Keratinocyte (primary cell): ENCODE data around the gene KCNH8. TPM values are rescaled to one million over a fixed set of nuclear protein-coding genes. Genes with fewer than 3 reads are reported as not detected.

ENCODE experiments used
- DNase-seq: peaks from one replicate; pipeline ENCODE4 v3.0.0-alpha.2; 2011; ENCODE audit warnings: low read depth, missing footprints, low spot score
- FAIRE-seq: peaks from 2 replicates; lab custom pipeline; 2011; peaks lifted over from hg19 to GRCh38; lab: Jason Lieb, UNC
- H2AFZ ChIP-seq: 2 replicates; pipeline ENCODE4 v1.6.0; 2012; ENCODE audit warnings: low read length, control low read depth, inconsistent platforms; ENCODE audit not compliant: control insufficient read depth
- H3K27ac ChIP-seq: 2 replicates; pipeline ENCODE4 v1.5.1; 2011; ENCODE audit warnings: low read length; ENCODE audit not compliant: control insufficient read depth, insufficient read depth
- H3K27me3 ChIP-seq: 3 replicates; pipeline ENCODE4 v1.6.0; 2011; ENCODE audit warnings: low read length; ENCODE audit not compliant: control insufficient read depth, insufficient read depth; ENCODE audit errors: extremely low read depth
- H3K36me3 ChIP-seq, 2 experiments: 2 replicates in 1 of 2; 3 replicates in 1 of 2; pipeline ENCODE4 v1.5.1; 2011; ENCODE audit warnings: low read length in 2 of 2, mild to moderate bottlenecking in 1 of 2; ENCODE audit not compliant: control insufficient read depth in 2 of 2, insufficient read depth in 2 of 2; ENCODE audit errors: extremely low read depth in 1 of 2
- H3K4me1 ChIP-seq: 3 replicates; pipeline ENCODE4 v1.5.1; 2011; ENCODE audit warnings: low read length; ENCODE audit not compliant: control insufficient read depth, insufficient read depth; ENCODE audit errors: extremely low read depth
- H3K4me2 ChIP-seq: 3 replicates; pipeline ENCODE4 v1.6.0; 2011; ENCODE audit warnings: low read depth, low read length; ENCODE audit not compliant: control insufficient read depth, insufficient read depth; ENCODE audit errors: extremely low read depth
- H3K4me3 ChIP-seq, 3 experiments: fragments of 200-600 bp in 1 of 3; sonication (generic) in 1 of 3; 2 replicates in 2 of 3; 3 replicates in 1 of 3; pipeline ENCODE4 v1.5.1; 2011 to 2016; ENCODE audit warnings: low read length in 3 of 3, mild to moderate bottlenecking in 3 of 3, control low read depth in 2 of 3, inconsistent platforms in 1 of 3, low read depth in 1 of 3, mixed read lengths in 1 of 3, mixed run types in 1 of 3, moderate library complexity in 1 of 3; ENCODE audit not compliant: control insufficient read depth in 2 of 3, insufficient read depth in 2 of 3; ENCODE audit errors: extremely low read depth in 1 of 3
- H3K79me2 ChIP-seq: 2 replicates; pipeline ENCODE4 v1.6.0; 2012; ENCODE audit warnings: low read length; ENCODE audit not compliant: control insufficient read depth, insufficient read depth
- H3K9ac ChIP-seq: 3 replicates; pipeline ENCODE4 v1.6.0; 2011; ENCODE audit warnings: low read length; ENCODE audit not compliant: control insufficient read depth, insufficient read depth; ENCODE audit errors: extremely low read depth
- H3K9me1 ChIP-seq: 3 replicates; pipeline ENCODE4 v1.6.0; 2011; ENCODE audit warnings: low read length; ENCODE audit not compliant: control insufficient read depth, insufficient read depth; ENCODE audit errors: extremely low read depth
- H3K9me3 ChIP-seq: 2 replicates; pipeline ENCODE4 v1.5.1; 2012; ENCODE audit warnings: low read depth, low read length; ENCODE audit not compliant: control insufficient read depth
- H4K20me1 ChIP-seq: 3 replicates; pipeline ENCODE4 v1.6.0; 2011; ENCODE audit warnings: low read length; ENCODE audit not compliant: control insufficient read depth, insufficient read depth; ENCODE audit errors: extremely low read depth
- EZH2 ChIP-seq: IDR thresholded peaks from one replicate; pipeline ENCODE4 v1.6.1; 2012; ENCODE audit warnings: inconsistent platforms, mild to moderate bottlenecking, low read length, moderate library complexity
- dilution Hi-C: fragments of 300-500 bp; cut with MboI; formaldehyde crosslinking; loops from one replicate; pipeline ENCODE4 v1.7.0; 2020; ENCODE audit warnings: low sequenced_read_pairs; ENCODE audit not compliant: extremely low pct_ligation_motif_present
- polyA plus RNA-seq, 5 experiments: library from polyadenylated mRNA; depleted of rRNA in 3 of 5; stranded (reverse) in 3 of 5; stranded (forward) in 1 of 5; unstranded in 1 of 5; fragments of >200 nt; gene quantifications; 1 replicate in 1 of 5; 2 replicates in 3 of 5; 3 replicates in 1 of 5; pipeline versions ENCODE4 v1.2.1 to v1.2.3, GENCODE V29; 2011 to 2012; ENCODE audit warnings: missing spikeins in 2 of 5, low read depth in 1 of 5, low replicate concordance in 1 of 5
- TF ChIP-seq, protein P1 (sequence below), 3 experiments: IDR thresholded peaks in 1 of 3; conservative IDR thresholded peaks in 1 of 3; optimal IDR thresholded peaks in 1 of 3; 2 replicates in 2 of 3; 3 replicates in 1 of 3; pipeline versions ENCODE3 to v1.5.1; 2011; ENCODE audit warnings: low read length in 3 of 3, mild to moderate bottlenecking in 3 of 3, moderate library complexity in 2 of 3, control low read depth in 1 of 3, inconsistent platforms in 1 of 3; ENCODE audit not compliant: insufficient read depth in 2 of 3; ENCODE audit errors: extremely low read depth in 1 of 3

The KCNH8 gene
- polyA plus RNA-seq, 1 donor (not counting 4 experiments of a cell fraction or from before 2014, with no cell fraction given) = not detected

DNA sequence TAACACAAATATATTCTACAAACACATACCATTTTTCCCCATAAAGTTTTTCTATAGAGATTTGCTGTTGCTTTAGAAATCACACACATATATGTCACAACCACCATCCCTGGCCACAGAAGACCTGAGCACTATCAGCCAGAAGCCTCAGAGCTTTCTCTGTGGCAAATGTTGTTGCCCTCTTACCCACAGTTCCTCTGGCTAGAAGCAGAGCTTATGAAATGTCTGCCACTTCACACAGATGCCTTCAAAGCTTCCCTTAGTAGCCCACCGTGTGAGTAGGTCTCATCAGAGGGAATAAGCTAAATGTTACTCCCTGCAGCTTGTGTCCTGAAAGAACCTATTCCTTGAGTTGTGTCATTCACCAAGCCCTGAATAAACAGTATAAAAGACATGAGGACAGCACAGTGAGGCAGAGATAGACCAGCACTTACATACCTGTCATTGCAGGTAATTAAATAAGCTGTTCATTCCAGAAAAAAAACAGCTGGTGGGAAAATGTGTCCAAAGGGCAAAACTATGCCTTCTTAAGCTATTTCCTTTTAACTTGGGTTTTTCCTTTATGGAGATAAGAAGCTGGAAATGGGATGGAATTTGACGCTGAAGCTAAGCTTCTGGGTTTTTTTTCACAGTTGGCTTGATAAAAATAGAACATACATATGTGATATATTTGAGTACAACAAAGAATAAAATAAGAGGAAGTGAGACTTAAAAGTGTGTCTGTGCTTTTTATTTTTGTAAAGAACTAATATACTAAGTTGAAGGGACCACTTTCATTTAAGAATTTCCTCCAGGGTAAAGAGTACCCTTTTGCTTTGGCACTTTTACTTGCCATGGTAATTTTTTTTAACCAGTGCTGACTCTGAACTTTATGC, 391.4 kb downstream of the KCNH8 start:
- Histone ChIP-seq H3K4me2 (no peak overlapping the region), H3K36me3 (no peaks in the 10 kb centered on the region), H4K20me1 (no peaks in the 10 kb centered on the region), H3K4me3 (no peak overlapping the region), H3K79me2 (no peaks in the 10 kb centered on the region), H2AFZ (no peak overlapping the region), H3K9me1 (no peaks in the 10 kb centered on the region), H3K9ac (no peak overlapping the region), H3K4me1 (no peaks in the 10 kb centered on the region), H3K27me3 (no peaks in the 10 kb centered on the region), H3K9me3 (no peaks in the 10 kb centered on the region), H3K27ac (no peak overlapping the region)
- dilution Hi-C loops = no loop called here
- TF ChIP-seq EZH2 = no peak
- TF ChIP-seq, protein P1, sequence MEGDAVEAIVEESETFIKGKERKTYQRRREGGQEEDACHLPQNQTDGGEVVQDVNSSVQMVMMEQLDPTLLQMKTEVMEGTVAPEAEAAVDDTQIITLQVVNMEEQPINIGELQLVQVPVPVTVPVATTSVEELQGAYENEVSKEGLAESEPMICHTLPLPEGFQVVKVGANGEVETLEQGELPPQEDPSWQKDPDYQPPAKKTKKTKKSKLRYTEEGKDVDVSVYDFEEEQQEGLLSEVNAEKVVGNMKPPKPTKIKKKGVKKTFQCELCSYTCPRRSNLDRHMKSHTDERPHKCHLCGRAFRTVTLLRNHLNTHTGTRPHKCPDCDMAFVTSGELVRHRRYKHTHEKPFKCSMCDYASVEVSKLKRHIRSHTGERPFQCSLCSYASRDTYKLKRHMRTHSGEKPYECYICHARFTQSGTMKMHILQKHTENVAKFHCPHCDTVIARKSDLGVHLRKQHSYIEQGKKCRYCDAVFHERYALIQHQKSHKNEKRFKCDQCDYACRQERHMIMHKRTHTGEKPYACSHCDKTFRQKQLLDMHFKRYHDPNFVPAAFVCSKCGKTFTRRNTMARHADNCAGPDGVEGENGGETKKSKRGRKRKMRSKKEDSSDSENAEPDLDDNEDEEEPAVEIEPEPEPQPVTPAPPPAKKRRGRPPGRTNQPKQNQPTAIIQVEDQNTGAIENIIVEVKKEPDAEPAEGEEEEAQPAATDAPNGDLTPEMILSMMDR (optimal IDR thresholded peaks at IDR 0.05 in 1 of 3, IDR thresholded peaks at IDR 0.05 in 1 of 3, conservative IDR thresholded peaks at IDR 0.05 in 1 of 3; ENCODE audit: extremely low read depth in 1 of 3, insufficient read depth in 2 of 3, low read length in 3 of 3) = no peak
- DNase-seq (no peak), FAIRE-seq (no peak)

DNA sequence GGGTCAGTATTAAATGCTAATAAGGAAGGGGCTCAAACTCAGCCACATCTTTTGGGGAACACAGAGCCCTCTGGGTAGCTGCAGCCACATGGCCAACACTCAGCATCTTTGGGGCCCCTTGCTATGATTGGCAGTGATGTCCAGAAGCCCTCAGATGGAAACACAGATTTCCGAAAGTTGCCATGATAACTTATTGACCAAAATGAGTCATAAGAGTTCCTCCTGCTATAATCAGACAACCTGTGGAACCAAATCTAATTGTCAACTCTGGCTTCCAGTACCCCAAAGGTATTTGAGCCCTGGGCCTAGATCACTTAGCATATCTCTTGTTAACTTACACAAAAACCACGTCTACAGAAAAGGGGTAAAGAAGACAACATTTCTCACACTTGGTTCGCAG, 392.2 kb downstream of the KCNH8 start:
- no peak for DNase-seq
- Histone ChIP-seq H3K27ac (no peak overlapping the region), H3K79me2 (no peaks in the 10 kb centered on the region), H3K9ac (no peak overlapping the region), H4K20me1 (no peaks in the 10 kb centered on the region), H3K36me3 (no peaks in the 10 kb centered on the region), H3K9me1 (no peaks in the 10 kb centered on the region), H3K4me1 (no peaks in the 10 kb centered on the region), H2AFZ (no peak overlapping the region), H3K4me2 (no peak overlapping the region), H3K9me3 (no peaks in the 10 kb centered on the region), H3K4me3 (no peak overlapping the region), H3K27me3 (no peaks in the 10 kb centered on the region)
- FAIRE-seq = no peak
- TF ChIP-seq, protein P1 (optimal IDR thresholded peaks at IDR 0.05 in 1 of 3, IDR thresholded peaks at IDR 0.05 in 1 of 3, conservative IDR thresholded peaks at IDR 0.05 in 1 of 3; ENCODE audit: extremely low read depth in 1 of 3, insufficient read depth in 2 of 3, low read length in 3 of 3) = no peak
- TF ChIP-seq EZH2 = no peak
- dilution Hi-C loops = no loop called here
